ENCODE measurements around the gene SYNPO2L.
A peak's percentile ranks its signal among the peaks of the same experiment; 100 is the strongest.
"Not testable (repeated sequence)": the region's sequence is repeated elsewhere in the genome, so short reads cannot be mapped to it uniquely, and the experiment has no call there.

Gene SYNPO2L

GRCh38 chr10:73662705-73663104 lies 6.9 kb upstream of the SYNPO2L start:
- H3K9me3 Mint-ChIP-seq, ATAC-seq, DNase-seq, H3K27me3 Mint-ChIP-seq, H3K27ac Mint-ChIP-seq, H3K4me3 Mint-ChIP-seq, H3K4me1 Mint-ChIP-seq: not testable (repeated sequence)

- DNase-seq (no peak), ATAC-seq (peak; percentile 46)
- Mint-ChIP-seq H3K4me3 (peak overlapping the region; percentile 32 to 40), H3K27me3 (no peaks in the 10 kb centered on the region), H3K9me3 (no peaks in the 10 kb centered on the region), H3K27ac (peak overlapping the region in 1 of 2 donors; percentile 72), H3K4me1 (peaks cover 27% of the 10 kb centered on the region)
Measured at GRCh38 chr10:73655257-73655989, 406 bp downstream of the SYNPO2L start.

DNA sequence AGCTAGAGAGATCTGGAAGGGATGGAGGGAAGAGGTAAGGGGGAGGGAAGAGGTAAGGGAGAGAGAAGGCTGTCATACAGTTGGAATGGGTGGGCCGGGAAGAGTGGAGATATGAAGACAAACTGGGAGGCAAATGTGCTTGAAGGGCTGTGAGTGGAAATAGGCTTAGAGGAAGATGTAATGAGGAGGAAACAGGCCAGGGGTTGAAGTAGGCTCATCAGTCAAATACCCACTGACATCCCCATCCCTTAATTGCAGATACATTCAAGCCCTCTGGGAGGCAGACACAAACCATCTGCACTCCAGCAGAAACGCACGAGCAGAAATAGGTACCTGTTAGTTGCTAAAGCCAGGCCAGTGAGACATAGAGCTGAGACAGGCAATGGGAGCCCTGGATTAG lies 2.1 kb downstream of the SYNPO2L start:
- Mint-ChIP-seq H3K4me3 (no peak overlapping the region), H3K27me3 (peaks cover 11% of the 10 kb centered on the region), H3K27ac (no peak overlapping the region), H3K4me1 (peaks cover 27% of the 10 kb centered on the region), H3K9me3 (no peaks in the 10 kb centered on the region)
- no peak for DNase-seq
- no peak for ATAC-seq

DNA sequence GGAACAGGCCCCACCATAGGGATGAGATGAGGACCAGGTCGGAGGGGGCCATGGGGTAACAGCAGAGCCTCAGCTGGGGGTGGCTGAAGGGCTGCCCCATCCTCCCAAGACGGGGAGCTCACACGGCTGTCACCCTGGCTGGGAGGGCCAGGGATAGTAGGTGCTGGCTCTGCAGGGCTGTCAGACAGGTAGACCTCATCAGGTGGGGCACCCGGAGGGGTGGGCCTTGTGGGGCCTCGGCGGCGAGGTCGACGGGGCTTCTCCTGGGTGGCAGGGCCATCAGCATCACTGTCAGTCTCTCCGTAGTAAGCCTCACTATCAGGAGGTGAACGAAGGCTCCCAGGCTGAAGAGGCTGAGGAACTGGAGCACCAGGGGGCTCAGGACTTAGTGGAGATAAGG lies 2.6 kb downstream of the SYNPO2L start:
- Mint-ChIP-seq H3K4me1 (peaks cover 27% of the 10 kb centered on the region), H3K27ac (no peak overlapping the region), H3K9me3 (no peaks in the 10 kb centered on the region), H3K27me3 (peaks cover 11% of the 10 kb centered on the region), H3K4me3 (no peak overlapping the region)
- DNase-seq (no peak), ATAC-seq (no peak)

DNA sequence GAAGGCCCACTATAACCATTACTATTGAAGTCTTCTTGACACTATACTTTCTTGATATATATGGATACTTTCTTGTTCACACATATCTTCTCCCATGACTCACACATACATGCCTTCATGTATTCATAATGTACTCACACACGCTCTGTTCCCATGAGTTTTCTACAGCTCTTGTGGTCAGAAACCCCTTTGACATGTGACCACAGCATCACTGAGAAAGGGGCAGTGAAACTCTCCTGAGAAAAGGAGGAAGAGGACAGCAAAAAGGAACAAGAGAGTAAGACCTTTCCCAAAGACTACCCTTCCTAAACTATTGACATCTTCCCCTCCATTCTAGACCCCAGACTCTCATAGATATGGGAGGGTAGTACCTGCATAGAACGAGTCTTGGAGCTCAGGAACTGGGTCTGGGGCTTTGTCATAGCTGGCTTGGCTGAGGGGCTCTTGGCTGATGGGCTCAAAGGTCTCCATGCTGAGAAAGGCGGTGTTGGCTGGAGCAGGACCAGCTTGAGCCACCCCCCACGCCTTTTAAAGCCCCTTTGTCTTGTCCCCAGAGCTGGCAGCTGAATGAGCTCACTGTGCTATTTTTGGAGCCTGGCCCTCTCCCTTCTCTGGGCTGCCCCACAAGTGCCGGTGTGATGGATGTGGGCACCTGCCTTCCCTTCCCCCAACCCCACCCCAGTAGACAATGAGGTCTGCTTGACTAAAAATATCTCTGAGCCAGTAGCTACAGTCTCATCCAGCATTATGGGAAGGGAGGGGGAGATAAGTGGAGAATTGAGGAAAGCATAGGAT lies 5.1 kb downstream of the SYNPO2L start:
- peaks cover 19% of the 10 kb centered on the region for H3K27me3 Mint-ChIP-seq
- H3K4me1 Mint-ChIP-seq = peaks cover 27% of the 10 kb centered on the region
- H3K27ac Mint-ChIP-seq = no peak overlapping the region
- H3K9me3 Mint-ChIP-seq = no peaks in the 10 kb centered on the region
- no peak for DNase-seq
- peak; percentile 32 for ATAC-seq
- H3K4me3 Mint-ChIP-seq = no peak overlapping the region

DNA sequence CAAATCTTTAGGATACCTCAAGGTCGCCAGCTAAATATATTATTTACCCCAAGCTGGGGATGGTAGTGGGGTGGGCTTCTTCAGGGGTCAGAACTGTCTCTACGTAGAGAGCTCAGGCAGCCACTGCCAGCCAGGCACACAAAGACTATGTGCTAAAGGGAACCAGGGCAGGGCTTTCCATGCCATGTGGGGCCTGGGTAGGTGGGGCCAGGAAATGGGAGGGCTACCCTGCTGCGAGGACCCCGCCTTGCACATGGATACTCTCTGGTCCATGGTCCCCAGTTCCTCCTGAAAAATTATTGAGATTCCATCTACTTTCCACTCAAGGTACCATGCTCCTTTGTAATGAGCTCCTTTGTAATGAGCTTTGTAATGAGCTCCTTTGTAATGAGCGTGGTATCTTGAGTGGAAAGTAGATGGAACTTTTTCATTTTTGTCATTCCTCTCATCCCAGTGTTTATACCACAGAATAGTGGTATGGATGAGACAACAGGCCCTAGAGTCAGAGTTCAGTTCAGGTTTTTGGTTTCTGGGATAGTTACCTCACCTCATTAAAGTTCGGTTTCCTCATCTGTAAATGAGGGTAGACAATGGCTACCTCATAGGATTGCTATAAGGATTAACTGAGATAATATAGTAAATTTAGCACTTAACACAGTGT lies 5.8 kb downstream of the SYNPO2L start:
- no peaks in the 10 kb centered on the region for H3K9me3 Mint-ChIP-seq
- ATAC-seq (no peak), DNase-seq (no peak)
- H3K4me1 Mint-ChIP-seq = peaks cover 20% of the 10 kb centered on the region
- peaks cover 19% of the 10 kb centered on the region for H3K27me3 Mint-ChIP-seq
- H3K4me3 Mint-ChIP-seq = no peak overlapping the region
- H3K27ac Mint-ChIP-seq = no peak overlapping the region

- DNase-seq (no peak), ATAC-seq (no peak)
- Mint-ChIP-seq H3K9me3 (no peaks in the 10 kb centered on the region), H3K27ac (peak overlapping the region in 1 of 2 donors; percentile 27), H3K4me3 (peak overlapping the region in 1 of 2 donors; percentile 14), H3K4me1 (peaks cover 22% of the 10 kb centered on the region), H3K27me3 (peaks cover 19% of the 10 kb centered on the region)
Measured at GRCh38 chr10:73648975-73649829, 6.6 kb downstream of the SYNPO2L start.

- Mint-ChIP-seq H3K9me3 (no peaks in the 10 kb centered on the region), H3K27ac (peak overlapping the region; percentile 78 to 96)
- no peak for DNase-seq
Measured at GRCh38 chr10:73647875-73648651, 7.8 kb downstream of the SYNPO2L start.

GRCh38 chr10:73647211-73647874 lies 8.5 kb downstream of the SYNPO2L start:
- peak; percentile 39 for ATAC-seq
- H3K4me1 Mint-ChIP-seq = peaks cover 25% of the 10 kb centered on the region
- peak; percentile 38 to 49 for DNase-seq
- no peaks in the 10 kb centered on the region for H3K9me3 Mint-ChIP-seq
- H3K4me3 Mint-ChIP-seq = peak overlapping the region; percentile 74 to 91
- peaks cover 19% of the 10 kb centered on the region for H3K27me3 Mint-ChIP-seq
- H3K27ac Mint-ChIP-seq = peak overlapping the region; percentile 84 to 96

More at GRCh38 chr10:73647875-73648651, 7.8 kb downstream of the SYNPO2L start:
- peaks cover 19% of the 10 kb centered on the region for H3K27me3 Mint-ChIP-seq
- ATAC-seq = peak; percentile 46
- H3K4me3 Mint-ChIP-seq = peak overlapping the region; percentile 74 to 91
- H3K4me1 Mint-ChIP-seq = peaks cover 25% of the 10 kb centered on the region

- H3K27me3 Mint-ChIP-seq = peaks cover 20% of the 10 kb centered on the region
- DNase-seq = no peak
- no peak for ATAC-seq
- no peaks in the 10 kb centered on the region for H3K9me3 Mint-ChIP-seq
- H3K4me1 Mint-ChIP-seq = peaks cover 25% of the 10 kb centered on the region
- peak overlapping the region; percentile 75 to 84 for H3K27ac Mint-ChIP-seq
- H3K4me3 Mint-ChIP-seq = peak overlapping the region; percentile 74 to 91
Measured at GRCh38 chr10:73646598-73647041, 9.2 kb downstream of the SYNPO2L start.

DNA sequence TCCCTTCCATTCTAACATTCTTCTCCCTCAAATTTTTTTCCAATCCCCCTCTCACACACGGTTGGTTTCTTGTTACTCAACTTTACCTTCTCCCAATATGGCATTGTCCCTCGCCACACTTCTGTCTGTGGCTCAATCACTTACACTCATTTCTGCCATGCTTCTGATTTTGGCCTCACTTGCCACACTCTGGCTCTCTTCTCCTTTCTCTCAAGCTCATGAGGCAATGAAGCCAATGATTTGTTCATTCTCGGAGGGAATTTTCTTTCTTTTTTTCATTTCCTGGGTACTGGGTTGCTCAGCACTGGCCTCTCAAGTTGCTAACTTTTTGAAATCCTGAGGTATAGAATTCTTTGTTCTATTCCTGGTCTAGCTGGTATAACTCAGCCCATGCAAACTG lies 10.6 kb downstream of the SYNPO2L start:
- H3K4me1 Mint-ChIP-seq = peaks cover 21% of the 10 kb centered on the region
- no peaks in the 10 kb centered on the region for H3K9me3 Mint-ChIP-seq
- no peak for DNase-seq
- H3K27me3 Mint-ChIP-seq = peaks cover 26% of the 10 kb centered on the region
- no peak overlapping the region for H3K4me3 Mint-ChIP-seq
- no peak for ATAC-seq
- no peak overlapping the region for H3K27ac Mint-ChIP-seq

DNA sequence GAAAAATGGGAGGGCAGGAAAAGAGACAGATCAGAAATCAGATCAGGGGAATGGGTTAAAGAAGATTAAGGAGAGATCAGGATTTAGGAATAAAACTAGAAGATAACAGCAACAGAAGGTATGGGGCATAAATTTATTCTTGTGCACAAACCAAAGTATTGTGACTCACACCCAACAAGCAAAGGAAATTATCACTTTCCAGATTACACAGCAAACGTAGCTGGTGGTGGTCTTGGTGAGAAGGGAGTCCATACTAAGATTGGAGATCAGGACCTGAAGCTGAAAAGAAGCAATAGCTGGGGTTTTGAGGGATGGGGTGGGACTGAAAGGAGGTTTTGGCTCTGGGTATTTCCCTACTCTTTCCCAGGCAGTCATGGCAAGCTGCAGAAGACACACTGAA lies 11.1 kb downstream of the SYNPO2L start:
- H3K4me1 Mint-ChIP-seq = peaks cover 21% of the 10 kb centered on the region
- no peak for ATAC-seq
- no peak overlapping the region for H3K27ac Mint-ChIP-seq
- no peak overlapping the region for H3K4me3 Mint-ChIP-seq
- no peak for DNase-seq
- H3K27me3 Mint-ChIP-seq = peaks cover 25% of the 10 kb centered on the region
- H3K9me3 Mint-ChIP-seq = no peaks in the 10 kb centered on the region

- Mint-ChIP-seq H3K4me3 (no peak overlapping the region), H3K27me3 (peaks cover 19% of the 10 kb centered on the region), H3K27ac (no peak overlapping the region), H3K9me3 (no peaks in the 10 kb centered on the region), H3K4me1 (peaks cover 21% of the 10 kb centered on the region)
- peak; percentile 48 to 50 for DNase-seq
- ATAC-seq = peak; percentile 68
Measured at GRCh38 chr10:73644015-73644743, 11.7 kb downstream of the SYNPO2L start.
